ELR (cell line): ENCODE results near the gene ZBTB46.

Experiments used
- DNase-seq: peaks from one replicate; pipeline ENCODE4 v3.0.0-alpha.2; 2015; ENCODE audit warnings: low read depth

ZBTB46 gene

GRCh38 chr20:63705232-63706026 lies 125.6 kb downstream of the ZBTB46 start:
- no peak for DNase-seq

GRCh38 chr20:63704749-63705117 lies 126.3 kb downstream of the ZBTB46 start:
- DNase-seq = no peak

GRCh38 chr20:63703976-63704748 lies 126.9 kb downstream of the ZBTB46 start:
- DNase-seq = no peak

- DNase-seq = no peak
These were observed 127.5 kb downstream of the ZBTB46 start for GRCh38 chr20:63703471-63703975.

- DNase-seq = no peak
These were observed 128.2 kb downstream of the ZBTB46 start for GRCh38 chr20:63702751-63703470.

- no peak for DNase-seq
These were observed 128.9 kb downstream of the ZBTB46 start for GRCh38 chr20:63702036-63702665.

- no peak for DNase-seq
These were observed 129.6 kb downstream of the ZBTB46 start for GRCh38 chr20:63701329-63702035.

- no peak for DNase-seq
These were observed 130.1 kb downstream of the ZBTB46 start for GRCh38 chr20:63701051-63701328.

- DNase-seq = no peak
These were observed 130.6 kb downstream of the ZBTB46 start for GRCh38 chr20:63700199-63701050.

GRCh38 chr20:63699466-63700198 lies 131.4 kb downstream of the ZBTB46 start:
- DNase-seq = no peak

- DNase-seq = peak; percentile 96
These were observed 132.2 kb downstream of the ZBTB46 start for GRCh38 chr20:63698739-63699465.

- DNase-seq = no peak
These were observed 133.1 kb downstream of the ZBTB46 start for GRCh38 chr20:63697868-63698545.

- DNase-seq = no peak
These were observed 133.7 kb downstream of the ZBTB46 start for GRCh38 chr20:63697357-63697867.

- DNase-seq = no peak
These were observed 134.3 kb downstream of the ZBTB46 start, which contains the start of gene TNFRSF6B for GRCh38 chr20:63696628-63697356. Gene TNFRSF6B (plus strand): TSS chr20:63696652. CDS start chr20:63696768, 116 bp downstream.

- DNase-seq = no peak
These were observed 134.8 kb downstream of the ZBTB46 start for GRCh38 chr20:63696306-63696627.

GRCh38 chr20:63695424-63696305 lies 135.4 kb downstream of the ZBTB46 start:
- no peak for DNase-seq
